Gastrocnemius medialis (tissue), 4 donors: ENCODE data around the gene RNF175. TPM values are rescaled to one million over a fixed set of nuclear protein-coding genes. Genes with fewer than 3 reads are reported as not detected.
A peak's percentile ranks its signal among the peaks of the same experiment; 100 is the strongest.

Experiments used
- ATAC-seq, 2 donors: fragments of 150-250 bp; one replicate each; pipeline ENCODE4 v1.9.1; 2016
- DNase-seq, 2 donors: peaks; one replicate each; pipeline ENCODE4 v3.0.0-alpha.2; 2019
- H3K27ac ChIP-seq, 4 donors: fragments of 200-600 bp; sonication (generic); 1 replicate in 1 of 4; 2 replicates in 3 of 4; pipeline ENCODE4 v1.5.1; 2016 to 2018; ENCODE audit warnings: mild to moderate bottlenecking in 2 of 4, moderate library complexity in 1 of 4
- H3K27me3 ChIP-seq, 3 donors: fragments of 200-600 bp; sonication (generic) in 2 of 3; 1 replicate in 1 of 3; 2 replicates in 2 of 3; pipeline versions ENCODE4 v1.5.1 to v1.6.0; 2016 to 2019; ENCODE audit warnings: mild to moderate bottlenecking in 1 of 3, moderate library complexity in 1 of 3
- H3K36me3 ChIP-seq, 2 donors: fragments of 200-600 bp; sonication (generic) in 1 of 2; one replicate each; pipeline ENCODE4 v1.5.1; 2017 to 2018
- H3K4me1 ChIP-seq, 2 donors: fragments of 200-600 bp; sonication (generic) in 1 of 2; one replicate each; pipeline ENCODE4 v1.5.1; 2016 to 2017; ENCODE audit warnings: mild to moderate bottlenecking in 2 of 2
- H3K4me3 ChIP-seq, 4 donors: fragments of 200-600 bp; sonication (generic) in 3 of 4; 1 replicate in 1 of 4; 2 replicates in 3 of 4; pipeline ENCODE4 v1.5.1; 2016 to 2019; ENCODE audit warnings: mild to moderate bottlenecking in 2 of 4
- H3K9me3 ChIP-seq, 3 donors: fragments of 200-600 bp; sonication (generic) in 2 of 3; 1 replicate in 1 of 3; 2 replicates in 2 of 3; pipeline ENCODE4 v1.5.1; 2016 to 2019
- POLR2A ChIP-seq, 2 donors: fragments of 450-650 bp; IDR thresholded peaks; one replicate each; pipeline ENCODE4 v1.6.1; 2017; ENCODE audit warnings: antibody characterized with exemption in 2 of 2, mild to moderate bottlenecking in 2 of 2, moderate library complexity in 2 of 2
- in situ Hi-C, 4 donors: fragments of 200-750 bp; cut with MboI; loops; one replicate each; pipeline versions ENCODE4 v1.15.0 to v1.8.0; 2017; ENCODE audit warnings: low sequenced_read_pairs in 4 of 4
- intact Hi-C: fragments of 100-400 bp; cut with DNase I; formaldehyde crosslinking; loops from one replicate; pipeline ENCODE4 v1.15.1; 2023; ENCODE audit warnings: low total_unique reads
- total RNA-seq, 4 donors: library from RNA; depleted of rRNA; stranded (reverse); fragments of >200 nt; gene quantifications; one replicate each; pipeline versions ENCODE4 v1.1.0 to v1.2.3, GENCODE V29; 2016
- TF ChIP-seq, protein P1 (sequence below), 5 experiments: fragments of 450-650 bp in 3 of 5; fragments of 200-600 bp in 2 of 5; sonication (generic) in 2 of 5; IDR thresholded peaks in 4 of 5; conservative IDR thresholded peaks in 1 of 5; 1 replicate in 4 of 5; 2 replicates in 1 of 5; pipeline ENCODE4 v1.5.1; 2016 to 2019; ENCODE audit warnings: antibody characterized with exemption in 5 of 5, mild to moderate bottlenecking in 3 of 5, moderate library complexity in 3 of 5

Gene RNF175
- total RNA-seq, 4 donors from 2014 or later, result 1.2 TPM; not detected in 3

DNA sequence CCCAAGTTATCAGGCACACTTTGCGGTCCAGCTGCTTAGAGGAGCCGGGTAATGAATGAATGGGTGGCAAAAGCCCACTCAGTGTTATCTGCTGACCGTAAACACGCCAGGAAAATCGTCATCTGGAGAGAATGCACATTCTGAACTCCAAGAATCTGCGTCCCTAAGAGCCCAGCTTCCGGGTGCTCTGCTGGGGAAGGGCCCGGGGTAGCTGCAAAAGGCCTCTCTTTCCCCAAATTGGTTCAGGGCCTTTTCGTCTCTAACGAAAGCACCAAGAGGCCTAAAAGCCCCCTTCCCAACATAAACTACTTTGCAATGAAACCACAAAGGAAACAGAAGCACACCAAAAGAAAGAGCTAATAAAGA, 30.7 kb upstream of the RNF175 start:
- Histone ChIP-seq H3K4me3 (peak overlapping the region in 1 of 4 donors; percentile 41), H3K4me1 (peaks cover 0 to 16% of the 10 kb centered on the region in 2 donors), H3K36me3 (no peaks in the 10 kb centered on the region), H3K9me3 (no peaks in the 10 kb centered on the region), H3K27ac (no peak overlapping the region), H3K27me3 (peaks cover 70 to 76% (median 71%) of the 10 kb centered on the region in 3 donors)
- DNase-seq (no peak), ATAC-seq (no peak)
- TF ChIP-seq, protein P1, sequence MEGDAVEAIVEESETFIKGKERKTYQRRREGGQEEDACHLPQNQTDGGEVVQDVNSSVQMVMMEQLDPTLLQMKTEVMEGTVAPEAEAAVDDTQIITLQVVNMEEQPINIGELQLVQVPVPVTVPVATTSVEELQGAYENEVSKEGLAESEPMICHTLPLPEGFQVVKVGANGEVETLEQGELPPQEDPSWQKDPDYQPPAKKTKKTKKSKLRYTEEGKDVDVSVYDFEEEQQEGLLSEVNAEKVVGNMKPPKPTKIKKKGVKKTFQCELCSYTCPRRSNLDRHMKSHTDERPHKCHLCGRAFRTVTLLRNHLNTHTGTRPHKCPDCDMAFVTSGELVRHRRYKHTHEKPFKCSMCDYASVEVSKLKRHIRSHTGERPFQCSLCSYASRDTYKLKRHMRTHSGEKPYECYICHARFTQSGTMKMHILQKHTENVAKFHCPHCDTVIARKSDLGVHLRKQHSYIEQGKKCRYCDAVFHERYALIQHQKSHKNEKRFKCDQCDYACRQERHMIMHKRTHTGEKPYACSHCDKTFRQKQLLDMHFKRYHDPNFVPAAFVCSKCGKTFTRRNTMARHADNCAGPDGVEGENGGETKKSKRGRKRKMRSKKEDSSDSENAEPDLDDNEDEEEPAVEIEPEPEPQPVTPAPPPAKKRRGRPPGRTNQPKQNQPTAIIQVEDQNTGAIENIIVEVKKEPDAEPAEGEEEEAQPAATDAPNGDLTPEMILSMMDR (IDR thresholded peaks at IDR 0.05 in 4 of 5, conservative IDR thresholded peaks at IDR 0.05 in 1 of 5), result no peak
- TF ChIP-seq POLR2A (IDR thresholded peaks at IDR 0.05), result no peak
- in situ Hi-C loops, result loop anchor here in 1 of 4 donors (25.0 kb wide), 1 partner anchor 522 kb away; no protein-coding TSS in a partner anchor
- intact Hi-C loops, result loop anchor here (10.0 kb wide), 1 partner anchor 214 kb away; no protein-coding TSS in a partner anchor

DNA sequence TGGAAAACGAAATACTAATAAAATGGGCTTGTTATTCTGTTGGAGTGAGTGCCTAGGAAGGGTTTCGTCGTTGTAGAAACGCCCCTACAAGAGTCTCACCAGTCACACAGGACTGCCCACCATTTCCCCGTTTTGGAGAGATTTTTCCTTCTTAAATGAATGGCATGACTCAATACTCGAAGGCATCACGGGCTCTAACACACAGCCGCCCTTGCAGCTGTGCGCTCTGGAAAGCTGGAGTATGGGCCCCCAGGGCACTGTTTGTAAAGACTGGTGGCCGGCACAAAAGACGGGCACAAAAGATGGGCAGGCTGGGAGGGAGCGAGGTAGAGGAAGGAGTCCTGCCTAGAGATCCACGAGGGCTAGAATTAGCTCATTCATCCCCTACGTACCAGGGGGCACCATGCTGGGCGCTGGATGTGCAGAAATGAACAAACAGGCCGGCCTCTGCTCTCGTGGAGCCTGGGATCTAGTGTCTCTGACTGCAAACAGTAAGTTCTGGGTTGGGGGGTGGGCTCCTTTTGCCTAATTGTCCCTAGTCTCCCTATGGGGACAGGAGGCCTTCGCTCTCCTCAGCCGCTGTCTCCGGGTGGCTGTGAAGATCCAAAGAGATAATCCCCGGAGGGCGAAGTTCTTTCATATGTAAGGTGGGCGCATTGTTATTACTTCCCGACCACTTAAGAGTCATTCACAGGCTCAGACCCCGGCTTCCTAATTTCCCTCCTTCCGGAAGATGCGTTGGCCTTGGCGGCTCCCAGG, 30.1 kb upstream of the RNF175 start:
- ATAC-seq (no peak), DNase-seq (no peak)
- peak overlapping the region in 2 of 4 donors; percentile 40 to 55 for H3K4me3 ChIP-seq
- H3K27me3 ChIP-seq, result peaks cover 71 to 76% (median 72%) of the 10 kb centered on the region in 3 donors
- H3K4me1 ChIP-seq, result peaks cover 0 to 16% of the 10 kb centered on the region in 2 donors
- H3K36me3 ChIP-seq, result no peaks in the 10 kb centered on the region
- H3K27ac ChIP-seq, result no peak overlapping the region
- no peak for TF ChIP-seq POLR2A (IDR thresholded peaks at IDR 0.05)
- TF ChIP-seq, protein P1 (IDR thresholded peaks at IDR 0.05 in 4 of 5, conservative IDR thresholded peaks at IDR 0.05 in 1 of 5), result no peak
- intact Hi-C loops (loop anchor here (10.0 kb wide), 1 partner anchor 215 kb away; no protein-coding TSS in a partner anchor), in situ Hi-C loops (loop anchor here in 1 of 4 donors (25.0 kb wide), 1 partner anchor 522 kb away; no protein-coding TSS in a partner anchor)
- no peaks in the 10 kb centered on the region for H3K9me3 ChIP-seq

DNA sequence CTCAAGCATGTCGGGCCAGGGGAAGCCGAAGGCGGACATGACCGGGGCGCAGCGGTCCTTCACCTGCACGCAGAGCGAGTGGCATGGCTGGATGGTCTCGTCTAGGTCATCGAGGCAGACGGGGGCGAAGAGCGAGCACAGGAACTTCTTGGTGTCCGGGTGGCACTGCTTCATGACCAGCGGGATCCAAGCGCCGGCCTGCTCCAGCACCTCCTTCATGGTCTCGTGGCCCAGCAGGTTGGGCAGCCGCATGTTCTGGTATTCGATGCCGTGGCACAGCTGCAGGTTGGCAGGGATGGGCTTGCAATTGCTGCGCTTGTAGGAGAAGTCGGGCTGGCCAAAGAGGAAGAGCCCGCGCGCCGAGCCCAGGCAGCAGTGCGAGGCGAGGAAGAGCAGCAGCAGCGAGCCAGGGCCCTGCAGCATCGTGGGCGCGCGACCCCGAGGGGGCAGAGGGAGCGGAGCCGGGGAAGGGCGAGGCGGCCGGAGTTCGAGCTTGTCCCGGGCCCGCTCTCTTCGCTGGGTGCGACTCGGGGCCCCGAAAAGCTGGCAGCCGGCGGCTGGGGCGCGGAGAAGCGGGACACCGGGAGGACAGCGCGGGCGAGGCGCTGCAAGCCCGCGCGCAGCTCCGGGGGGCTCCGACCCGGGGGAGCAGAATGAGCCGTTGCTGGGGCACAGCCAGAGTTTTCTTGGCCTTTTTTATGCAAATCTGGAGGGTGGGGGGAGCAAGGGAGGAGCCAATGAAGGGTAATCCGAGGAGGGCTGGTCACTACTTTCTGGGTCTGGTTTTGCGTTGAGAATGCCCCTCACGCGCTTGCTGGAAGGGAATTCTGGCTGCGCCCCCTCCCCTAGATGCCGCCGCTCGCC, 28.8 kb upstream of the RNF175 start, which contains the start of gene SFRP2:
SFRP2 (minus strand) TSS at position 671 of the 864 bp plus-strand sequence; CDS start at position 423, 248 bp downstream.
- Histone ChIP-seq H3K36me3 (no peaks in the 10 kb centered on the region), H3K27ac (no peak within 1 kb of the TSS), H3K9me3 (no peaks in the 10 kb centered on the region), H3K4me3 (peak within 1 kb of the TSS; percentile 40 to 55 (median 42)), H3K4me1 (peaks cover 0 to 16% of the 10 kb centered on the region in 2 donors), H3K27me3 (peaks cover 68 to 73% (median 73%) of the 10 kb centered on the region in 3 donors)
- intact Hi-C loops (no loop called here), in situ Hi-C loops (loop anchor here in 1 of 4 donors (25.0 kb wide), 1 partner anchor 524 kb away; no protein-coding TSS in a partner anchor)
- TF ChIP-seq POLR2A (IDR thresholded peaks at IDR 0.05), result no peak
- TF ChIP-seq, protein P1 (IDR thresholded peaks at IDR 0.05 in 4 of 5, conservative IDR thresholded peaks at IDR 0.05 in 1 of 5), result no peak
- ATAC-seq (no peak), DNase-seq (no peak)

DNA sequence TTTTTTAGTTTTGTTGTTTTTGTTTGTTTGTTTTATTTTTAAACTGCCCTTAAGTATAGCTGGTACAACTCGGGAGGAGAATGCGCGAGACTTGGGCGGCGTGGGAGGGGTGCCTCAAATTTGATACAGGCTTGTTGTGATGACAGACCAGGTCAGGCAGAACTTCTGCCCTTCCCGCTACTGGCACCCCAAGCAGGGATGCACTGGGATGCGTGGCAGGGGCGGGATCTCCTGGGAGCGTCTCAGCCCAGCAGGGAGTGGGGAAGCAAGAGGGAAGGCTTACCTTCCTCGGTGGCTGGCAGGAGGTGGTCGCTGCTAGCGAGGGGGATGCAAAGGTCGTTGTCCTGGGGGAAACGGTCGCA, 28.2 kb upstream of the RNF175 start:
- no peak for ATAC-seq
- DNase-seq, result no peak
- Histone ChIP-seq H3K4me3 (peak overlapping the region in 2 of 4 donors; percentile 40 to 41), H3K27ac (no peak overlapping the region), H3K27me3 (peaks cover 62 to 71% (median 67%) of the 10 kb centered on the region in 3 donors), H3K36me3 (no peaks in the 10 kb centered on the region), H3K4me1 (peaks cover 0 to 16% of the 10 kb centered on the region in 2 donors), H3K9me3 (no peaks in the 10 kb centered on the region)
- in situ Hi-C loops, result loop anchor here in 1 of 4 donors (25.0 kb wide), 1 partner anchor 524 kb away; no protein-coding TSS in a partner anchor
- intact Hi-C loops, result no loop called here
- no peak for TF ChIP-seq POLR2A (IDR thresholded peaks at IDR 0.05)
